ACHN (cell line): Measurements from ENCODE around the gene ZNF433.
"Not testable (repeated sequence)": the region's sequence is repeated elsewhere in the genome, so short reads cannot be mapped to it uniquely, and the experiment has no call there.

Source experiments
- DNase-seq: peaks from one replicate; pipeline ENCODE4 v3.0.0-alpha.2; 2015
- in situ Hi-C: cut with HindIII; loops from 2 replicates; pipeline ENCODE4 v1.10.0; 2017; ENCODE audit warnings: low sequenced_read_pairs, low pct_ligation_motif_present, low pct_unique_long_range_greater_than_20kb

Gene ZNF433

GRCh38 chr19:12035220-12036172 is at the start of gene ZNF433:
ZNF433 (minus strand) TSS chr19:12035679; CDS start chr19:12035539, 140 bp downstream.
- DNase-seq: no peak
- in situ Hi-C loops: no loop called here

- DNase-seq, in situ Hi-C loops: not testable (repeated sequence)
Observed at GRCh38 chr19:12083336-12083735, 47.9 kb upstream of the ZNF433 start.

- no peak for DNase-seq
- in situ Hi-C loops: no loop called here
Observed at GRCh38 chr19:12077375-12077774, 41.9 kb upstream of the ZNF433 start.

- DNase-seq, in situ Hi-C loops: not testable (repeated sequence)
Observed at GRCh38 chr19:12076331-12076730, 40.9 kb upstream of the ZNF433 start.

GRCh38 chr19:12075538-12076139 is 40.2 kb upstream of the ZNF433 start:
- no peak for DNase-seq
- in situ Hi-C loops: no loop called here

- in situ Hi-C loops: no loop called here
- DNase-seq: no peak
Observed at GRCh38 chr19:12064590-12065538, 29.4 kb upstream of the ZNF433 start, which contains the start of gene ZNF844. ZNF844 (plus strand) TSS chr19:12064731; CDS start chr19:12064874, 143 bp downstream.

GRCh38 chr19:12055784-12056183 is 20.3 kb upstream of the ZNF433 start:
- no peak for DNase-seq
- in situ Hi-C loops: no loop called here

- DNase-seq: no peak
- in situ Hi-C loops: no loop called here
Observed at GRCh38 chr19:12052497-12053169, 17.2 kb upstream of the ZNF433 start, which contains the start of gene ZNF878. ZNF878 (minus strand) TSS chr19:12052961; CDS start chr19:12052801, 160 bp downstream.

GRCh38 chr19:12052091-12052496 is 16.6 kb upstream of the ZNF433 start:
- in situ Hi-C loops: no loop called here
- no peak for DNase-seq

- DNase-seq: no peak
- in situ Hi-C loops: no loop called here
Observed at GRCh38 chr19:12047868-12048267, 12.4 kb upstream of the ZNF433 start.

- in situ Hi-C loops: no loop called here
- DNase-seq: no peak
Observed at GRCh38 chr19:12043752-12044422, 8.4 kb upstream of the ZNF433 start.

- in situ Hi-C loops: no loop called here
- no peak for DNase-seq
Observed at GRCh38 chr19:12042893-12043292, 7.4 kb upstream of the ZNF433 start.

GRCh38 chr19:12034620-12035019 is 859 bp downstream of the ZNF433 start:
- in situ Hi-C loops: no loop called here
- no peak for DNase-seq

GRCh38 chr19:12034198-12034597 is 1.3 kb downstream of the ZNF433 start:
- in situ Hi-C loops: no loop called here
- no peak for DNase-seq

- no peak for DNase-seq
- in situ Hi-C loops: no loop called here
Observed at GRCh38 chr19:12015753-12016116, 19.7 kb downstream of the ZNF433 start.

- DNase-seq: no peak
- in situ Hi-C loops: no loop called here
Observed at GRCh38 chr19:12015015-12015752, 20.3 kb downstream of the ZNF433 start.
